HG02623 (cell line): ENCODE measurements around the gene NLK.
"Not testable (repeated sequence)": the region's sequence is repeated elsewhere in the genome, so short reads cannot be mapped to it uniquely, and the experiment has no call there.

Source experiments
- ATAC-seq: cut with Tn5 transposase; IDR thresholded peaks from one replicate; pipeline ENCODE4 v1.9.1; 2021; ENCODE audit warnings: moderate library complexity; ENCODE audit not compliant: unreplicated experiment

NLK gene

DNA sequence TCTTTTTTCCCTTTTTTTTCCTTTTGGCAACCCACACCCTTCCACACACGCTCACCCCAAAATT is at the start of gene NLK:
NLK (plus strand) TSS at position 21 of the 64 bp plus-strand sequence. CDS start 197 bp downstream, outside the sequence.
- ATAC-seq: no peak

DNA sequence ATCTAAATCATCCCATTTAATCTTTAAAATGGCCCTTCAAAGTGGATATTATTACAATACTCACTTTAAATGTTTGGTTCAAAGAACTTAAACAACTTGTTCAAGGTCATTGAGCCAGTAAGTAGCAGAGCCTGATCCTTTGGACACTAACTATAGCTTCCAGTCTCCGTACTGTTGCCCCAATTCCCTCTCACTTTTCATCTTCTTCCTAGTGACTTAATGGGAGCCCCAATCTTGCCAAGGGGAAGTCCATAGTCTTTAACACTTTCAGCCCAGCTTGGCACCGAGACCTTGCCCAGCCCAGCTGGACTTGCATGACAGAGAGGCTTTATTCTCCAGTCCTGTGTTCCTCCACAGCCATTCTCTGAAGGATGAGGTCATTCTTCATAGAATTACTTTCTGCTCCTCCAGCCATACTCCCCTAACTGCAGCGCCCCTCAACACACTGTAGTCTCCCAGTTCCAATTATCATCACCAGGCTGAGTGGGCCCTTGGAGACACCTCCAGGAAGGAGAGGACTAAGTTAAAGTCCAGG is 49.2 kb upstream of the NLK start:
- ATAC-seq: no peak

- ATAC-seq: no peak
These were observed 48.7 kb upstream of the NLK start for GRCh38 chr17:27993723-27994310.

DNA sequence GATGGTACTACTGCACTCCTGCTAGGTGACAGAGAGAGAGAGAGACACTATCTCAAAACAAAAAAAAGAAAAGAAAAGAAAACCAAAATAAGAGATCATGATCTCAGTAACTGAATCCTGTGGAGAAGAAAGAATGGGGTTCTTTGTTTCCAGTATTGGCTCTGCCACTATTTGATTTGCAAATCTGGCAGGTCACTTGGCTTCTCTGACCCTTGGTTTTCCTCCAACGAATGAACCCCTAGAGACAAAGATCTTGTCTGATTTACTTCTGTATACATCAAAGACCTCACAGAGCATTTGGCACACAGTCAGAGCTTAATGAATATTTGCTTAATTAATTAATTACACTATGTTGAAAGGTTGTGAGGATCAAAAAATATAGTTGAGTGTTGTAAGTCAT is 47.9 kb upstream of the NLK start:
- no peak for ATAC-seq

DNA sequence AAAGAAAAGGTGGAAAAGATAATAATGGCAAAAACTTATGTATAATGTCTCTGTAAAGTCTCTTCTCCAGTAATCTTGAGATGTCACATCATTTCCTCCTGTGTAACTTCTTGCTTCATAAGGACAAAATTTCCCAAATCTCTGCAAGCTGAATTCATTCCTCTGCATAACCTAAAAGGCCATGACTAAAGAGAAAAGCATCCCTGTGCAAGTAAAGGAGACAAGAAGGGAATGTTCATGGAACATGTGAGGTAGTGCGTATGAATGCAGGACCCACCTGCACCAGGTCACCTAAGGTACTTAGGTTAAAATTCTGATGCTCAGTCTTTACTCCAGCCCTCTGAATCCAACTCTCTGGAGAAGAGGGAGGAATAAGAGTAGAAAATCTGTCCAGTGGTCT is 46.9 kb upstream of the NLK start:
- ATAC-seq: no peak

- no peak for ATAC-seq
These were observed 46.1 kb upstream of the NLK start for GRCh38 chr17:27996202-27997043.

DNA sequence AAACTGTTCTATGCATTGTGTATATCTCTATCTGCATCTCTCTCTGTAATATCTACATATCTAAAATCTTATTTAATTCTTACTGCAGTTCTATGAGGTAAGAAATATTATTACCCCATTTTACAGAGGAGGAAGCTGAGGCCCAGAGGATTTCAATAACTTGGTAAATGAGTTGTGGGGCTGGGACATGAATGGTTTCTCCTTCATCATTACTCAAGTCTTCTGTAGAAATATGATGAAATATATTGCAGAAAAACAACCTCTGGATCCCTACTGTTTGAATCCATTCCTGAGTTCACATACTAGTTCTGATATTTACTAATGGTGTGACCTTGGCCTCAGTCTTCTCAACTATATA is 45.5 kb upstream of the NLK start:
- ATAC-seq: no peak

DNA sequence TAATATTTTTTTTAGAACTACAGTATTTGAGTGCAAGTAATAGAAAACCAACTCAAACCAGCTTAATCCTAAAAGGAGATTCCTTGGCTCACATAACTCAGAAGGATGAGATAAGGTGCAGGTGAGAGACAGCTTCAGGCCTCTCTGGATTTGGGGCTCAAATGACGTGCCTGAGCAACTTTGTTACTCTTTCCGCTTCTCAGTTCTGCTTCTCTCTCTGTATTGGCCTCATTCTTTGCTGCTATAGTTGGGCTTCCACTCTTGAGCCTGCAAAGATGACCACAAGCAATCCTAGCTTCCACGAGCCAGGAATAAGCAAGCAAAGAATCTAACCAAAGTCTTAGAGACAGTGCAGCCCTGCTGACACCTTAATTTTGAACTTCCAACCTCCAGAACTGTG is 45.0 kb upstream of the NLK start:
- ATAC-seq: no peak

DNA sequence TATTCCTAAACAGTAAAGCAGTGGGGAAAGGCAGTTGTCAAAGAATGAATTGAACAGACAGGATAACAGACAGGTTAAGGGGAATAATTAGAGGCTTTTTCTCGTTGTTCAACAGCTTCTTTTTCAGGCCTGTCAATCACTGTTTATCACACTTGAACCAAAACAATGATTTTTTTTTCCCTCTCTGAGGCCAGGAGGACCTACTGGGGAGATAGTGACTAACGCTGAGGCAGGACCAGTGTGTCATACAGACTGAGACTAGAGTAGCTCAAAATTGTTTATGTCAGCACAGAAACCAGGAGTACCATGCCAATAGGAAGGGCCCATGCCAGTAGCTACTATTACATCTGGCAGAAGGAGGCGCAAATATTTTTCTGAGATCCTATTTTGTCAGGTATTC is 41.3 kb upstream of the NLK start:
- ATAC-seq: no peak

GRCh38 chr17:28004344-28004743 is 38.1 kb upstream of the NLK start:
- no peak for ATAC-seq

- ATAC-seq: not testable (repeated sequence)
These were observed 34.6 kb upstream of the NLK start for GRCh38 chr17:28007925-28008324.

- ATAC-seq: no peak
These were observed 34.0 kb upstream of the NLK start for GRCh38 chr17:28008513-28008912.

GRCh38 chr17:28010406-28010805 is 32.1 kb upstream of the NLK start:
- ATAC-seq: no peak

GRCh38 chr17:28018439-28019070 is 23.9 kb upstream of the NLK start:
- no peak for ATAC-seq

DNA sequence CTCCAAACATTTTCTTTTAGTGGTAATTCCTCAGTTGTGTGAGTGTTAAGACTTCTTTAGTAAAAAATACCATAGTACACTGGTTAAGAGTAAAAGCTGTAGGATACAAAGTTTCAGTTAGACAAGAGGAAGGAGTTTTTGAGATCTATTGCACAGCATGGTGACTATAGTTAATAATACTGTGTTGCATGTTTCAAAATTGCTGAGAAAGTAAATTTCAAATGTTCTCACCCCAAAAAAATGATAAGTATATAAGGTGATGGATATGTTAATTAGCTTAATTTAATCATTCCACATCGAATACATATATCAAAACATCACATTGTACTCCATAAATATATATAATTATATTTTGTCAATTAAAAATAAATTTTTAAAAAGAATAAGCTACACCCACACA is 22.0 kb upstream of the NLK start:
- no peak for ATAC-seq

GRCh38 chr17:28029044-28029443 is 13.4 kb upstream of the NLK start:
- no peak for ATAC-seq

DNA sequence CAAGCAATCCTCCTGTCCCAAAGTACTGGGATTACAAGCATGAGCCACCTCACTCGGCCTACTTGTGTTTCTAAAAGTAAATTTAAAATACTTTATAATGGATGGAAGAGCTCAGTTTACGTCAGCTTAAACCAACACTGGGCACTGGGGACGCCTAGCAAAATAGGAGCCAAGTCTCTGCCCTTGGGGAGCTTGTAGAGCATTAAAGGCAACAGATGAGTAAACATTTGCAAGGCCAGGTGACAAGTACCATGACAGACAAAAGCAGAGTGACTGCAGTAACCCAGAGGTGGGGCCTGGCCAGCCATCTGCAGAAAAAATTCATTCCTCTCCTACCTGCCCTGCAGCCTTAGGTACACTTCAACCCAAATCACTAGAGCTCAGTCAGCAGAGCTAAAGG is 12.1 kb upstream of the NLK start:
- no peak for ATAC-seq

DNA sequence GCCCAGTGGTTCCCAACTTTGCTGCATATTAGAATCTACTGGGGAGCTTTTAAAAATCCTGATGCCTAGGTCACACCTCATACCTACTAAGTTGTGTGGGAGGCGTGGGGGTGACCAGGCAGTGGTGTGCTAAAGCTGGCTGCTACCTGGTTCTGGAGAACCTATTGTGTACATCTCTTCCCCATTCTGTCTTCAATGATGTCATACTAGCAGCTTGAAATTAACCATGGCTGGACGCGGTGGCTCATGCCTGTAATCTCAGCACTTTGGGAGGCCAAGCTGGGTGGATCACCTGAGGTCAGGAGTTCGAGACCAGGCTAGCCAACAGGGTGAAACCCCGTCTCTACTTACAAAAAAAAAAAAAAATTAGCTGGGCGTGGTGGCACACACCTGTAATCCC is 11.3 kb upstream of the NLK start:
- ATAC-seq: no peak

DNA sequence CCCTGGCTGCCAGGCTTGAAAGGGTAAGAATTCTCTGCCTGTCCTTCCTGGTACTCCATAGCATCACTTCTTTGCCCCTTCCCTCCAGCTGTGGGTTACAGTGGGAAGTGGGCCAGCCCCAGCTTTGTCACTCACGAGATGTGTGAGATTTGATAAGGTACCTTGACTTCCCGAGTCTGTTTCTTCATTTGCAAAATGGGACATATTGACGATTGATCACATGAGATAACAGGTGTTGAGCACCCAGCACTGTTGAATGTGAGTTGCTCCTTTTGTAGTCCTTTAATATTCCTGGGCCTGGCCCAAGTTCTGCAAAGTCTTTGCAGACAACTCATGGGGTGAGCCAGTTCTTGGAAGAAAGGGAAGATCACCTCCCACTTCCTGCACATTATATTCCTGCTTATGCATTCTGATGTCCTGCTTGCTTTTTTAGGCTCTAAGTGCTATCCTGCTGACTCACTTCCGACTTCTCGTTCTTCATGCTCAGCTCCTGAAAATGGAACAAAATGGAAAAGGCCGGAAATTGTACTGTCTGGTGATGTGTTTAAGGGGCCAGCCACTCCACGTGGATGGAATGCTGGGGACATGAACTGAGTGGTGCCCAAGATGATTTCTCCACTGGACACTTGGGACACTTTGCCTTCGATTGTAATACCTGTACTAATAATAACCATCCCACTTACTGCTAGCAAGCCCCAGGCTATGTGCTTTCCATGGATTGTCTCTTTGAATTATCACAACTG is 8.3 kb upstream of the NLK start:
- ATAC-seq: no peak

GRCh38 chr17:28035452-28035851 is 7.0 kb upstream of the NLK start:
- not testable (repeated sequence) for ATAC-seq

DNA sequence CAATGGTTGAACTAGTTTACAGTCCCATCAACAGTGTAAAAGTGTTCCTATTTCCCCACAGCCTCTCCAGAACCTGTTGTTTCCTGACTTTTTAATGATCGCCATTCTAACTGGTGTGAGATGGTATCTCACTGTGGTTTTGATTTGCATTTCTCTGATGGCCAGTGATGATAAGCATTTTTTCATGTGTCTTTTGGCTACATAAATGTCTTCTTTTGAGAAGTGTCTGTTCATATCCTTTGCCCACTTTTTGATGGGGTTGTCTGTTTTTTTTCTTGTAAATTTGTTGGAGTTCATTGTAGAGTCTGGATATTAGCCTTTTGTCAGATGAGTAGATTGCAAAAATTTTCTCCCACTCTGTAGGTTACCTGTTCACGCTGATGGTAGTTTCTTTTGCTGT is 6.6 kb upstream of the NLK start:
- not testable (repeated sequence) for ATAC-seq

DNA sequence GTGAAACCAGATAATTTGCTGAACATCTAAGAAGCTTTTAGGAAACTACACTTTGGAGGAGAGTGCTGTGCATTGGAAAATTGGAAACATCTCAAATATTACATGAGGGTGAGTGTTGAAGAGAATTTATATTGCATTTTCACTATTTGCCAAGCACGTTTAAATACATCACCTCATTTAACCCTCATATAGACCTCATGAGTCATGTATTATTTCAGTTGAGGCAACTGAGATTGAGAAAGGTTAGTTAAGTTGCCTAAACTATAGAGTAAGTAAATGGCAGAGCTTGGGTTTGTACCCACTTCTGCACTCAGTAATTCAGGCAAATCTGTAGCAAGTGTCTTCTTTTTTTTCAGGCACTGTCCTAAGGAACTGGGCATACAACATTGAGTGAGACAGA is 3.7 kb upstream of the NLK start:
- no peak for ATAC-seq
